ENCODE data around the gene NDUFS7. TPM values are rescaled to one million over a fixed set of nuclear protein-coding genes. Genes with fewer than 3 reads are reported as not detected.

NDUFS7 gene
- polyA plus RNA-seq, 4 donors, result 82.0 to 350 (median 248) TPM

DNA sequence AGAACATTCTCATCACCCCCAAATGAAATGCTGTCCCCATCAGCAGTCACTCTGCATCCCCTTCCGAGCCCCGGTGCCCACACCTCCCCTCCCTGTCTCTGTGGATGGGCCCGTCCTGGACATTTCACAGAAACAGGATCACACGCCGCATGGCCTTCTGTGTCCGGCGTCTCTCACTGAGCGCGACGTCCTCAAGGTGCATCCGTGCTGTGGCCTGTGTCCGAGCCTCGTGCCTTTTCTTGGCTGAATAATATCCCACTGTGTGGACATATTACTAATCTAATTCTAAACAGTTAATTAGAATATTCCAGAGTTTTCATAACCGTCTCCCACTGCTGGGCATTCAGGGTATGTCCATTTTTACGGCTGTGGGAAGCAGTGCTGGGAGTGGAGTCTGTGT, 8.7 kb downstream of the NDUFS7 start:
- no peak for DNase-seq
- no peak overlapping the region for H3K4me3 ChIP-seq (ENCODE audit: low read depth in 1 of 3, low read length in 3 of 3)
- no peak overlapping the region for H3K27ac ChIP-seq (ENCODE audit: low read depth in 1 of 3, low read length in 2 of 3)
- H3K36me3 ChIP-seq (ENCODE audit: control insufficient read depth in 3 of 3, insufficient read depth in 2 of 3, low read depth in 1 of 3, low read length in 3 of 3), result peaks cover 5 to 88% (median 23%) of the 10 kb centered on the region in 3 donors
- H3K9me3 ChIP-seq (ENCODE audit: control insufficient read depth in 2 of 2, insufficient read depth in 1 of 2, low read depth in 1 of 2, low read length in 1 of 2), result no peaks in the 10 kb centered on the region
- WGBS, 3 donors, result 95 to 97% (median 95%) methylated on average over 15 of the region's 15 CpGs
- H3K27me3 ChIP-seq (ENCODE audit: control insufficient read depth in 3 of 3, insufficient read depth in 3 of 3, low read length in 3 of 3), result no peaks in the 10 kb centered on the region
- FAIRE-seq, result no peak
- no peaks in the 10 kb centered on the region for H3K4me1 ChIP-seq (ENCODE audit: control insufficient read depth in 3 of 3, insufficient read depth in 2 of 3, low read depth in 1 of 3, low read length in 2 of 3)

DNA sequence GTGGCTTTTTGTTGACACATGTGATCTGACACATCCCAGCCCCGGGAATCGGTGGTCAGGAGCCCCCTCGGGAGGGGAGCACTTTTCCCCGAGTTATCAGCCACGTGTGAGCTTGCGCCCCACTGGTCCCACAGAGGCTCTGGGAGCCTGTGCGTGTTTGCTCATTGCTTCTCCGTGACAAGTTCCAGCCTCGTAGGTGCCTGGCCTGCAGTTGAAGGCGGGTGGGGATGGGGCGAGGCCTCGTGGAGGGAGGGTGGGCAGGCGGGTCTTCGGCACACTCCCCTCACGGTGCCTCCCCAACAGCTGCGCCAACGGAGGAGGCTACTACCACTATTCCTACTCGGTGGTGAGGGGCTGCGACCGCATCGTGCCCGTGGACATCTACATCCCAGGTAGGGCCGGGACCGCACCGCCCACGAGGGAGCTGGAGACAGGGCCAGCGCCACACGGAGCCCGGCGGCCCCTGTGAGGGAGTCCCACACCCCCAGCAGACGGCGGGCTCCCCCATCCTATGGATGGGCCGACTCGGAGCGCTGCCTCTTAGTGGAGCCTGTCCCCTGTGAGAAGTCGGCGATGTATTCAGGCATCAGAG, 9.3 kb downstream of the NDUFS7 start:
- Histone ChIP-seq H3K27me3 (ENCODE audit: control insufficient read depth in 3 of 3, insufficient read depth in 3 of 3, low read length in 3 of 3) (no peaks in the 10 kb centered on the region), H3K27ac (ENCODE audit: low read depth in 1 of 3, low read length in 2 of 3) (no peak overlapping the region), H3K36me3 (ENCODE audit: control insufficient read depth in 3 of 3, insufficient read depth in 2 of 3, low read depth in 1 of 3, low read length in 3 of 3) (peaks cover 5 to 89% (median 23%) of the 10 kb centered on the region in 3 donors), H3K4me3 (ENCODE audit: low read depth in 1 of 3, low read length in 3 of 3) (no peak overlapping the region), H3K9me3 (ENCODE audit: control insufficient read depth in 2 of 2, insufficient read depth in 1 of 2, low read depth in 1 of 2, low read length in 1 of 2) (no peaks in the 10 kb centered on the region), H3K4me1 (ENCODE audit: control insufficient read depth in 3 of 3, insufficient read depth in 2 of 3, low read depth in 1 of 3, low read length in 2 of 3) (no peaks in the 10 kb centered on the region)
- WGBS, 3 donors, result 94 to 96% (median 95%) methylated on average over 34 to 37 of the region's 37 CpGs
- no peak for DNase-seq
- no peak for FAIRE-seq

DNA sequence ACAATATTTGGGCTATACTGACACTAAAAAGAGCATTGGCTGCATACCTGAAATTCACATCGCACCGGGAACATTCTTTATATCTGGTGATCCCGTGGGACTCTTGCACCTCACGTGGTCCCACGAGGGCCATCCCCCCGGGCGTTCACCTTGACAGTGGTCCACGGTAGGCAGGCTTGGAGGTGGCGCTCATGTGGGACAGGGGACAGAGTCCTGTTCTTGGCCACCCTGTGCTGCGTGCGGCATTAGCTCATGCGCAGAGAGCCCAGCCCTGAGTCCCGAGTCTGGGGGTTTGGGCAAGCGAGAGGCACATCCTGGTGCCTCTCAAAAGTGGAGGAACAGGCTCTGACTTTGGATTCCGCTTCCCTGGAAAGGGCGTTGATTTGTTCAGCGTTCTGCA, 10.1 kb downstream of the NDUFS7 start:
- Histone ChIP-seq H3K27ac (ENCODE audit: low read depth in 1 of 3, low read length in 2 of 3) (no peak overlapping the region), H3K27me3 (ENCODE audit: control insufficient read depth in 3 of 3, insufficient read depth in 3 of 3, low read length in 3 of 3) (no peaks in the 10 kb centered on the region), H3K4me1 (ENCODE audit: control insufficient read depth in 3 of 3, insufficient read depth in 2 of 3, low read depth in 1 of 3, low read length in 2 of 3) (no peaks in the 10 kb centered on the region), H3K36me3 (ENCODE audit: control insufficient read depth in 3 of 3, insufficient read depth in 2 of 3, low read depth in 1 of 3, low read length in 3 of 3) (peaks cover 5 to 86% (median 23%) of the 10 kb centered on the region in 3 donors), H3K9me3 (ENCODE audit: control insufficient read depth in 2 of 2, insufficient read depth in 1 of 2, low read depth in 1 of 2, low read length in 1 of 2) (no peaks in the 10 kb centered on the region), H3K4me3 (ENCODE audit: low read depth in 1 of 3, low read length in 3 of 3) (no peak overlapping the region)
- no peak for DNase-seq
- FAIRE-seq, result no peak
- 92% methylated on average over 17 of the region's 17 CpGs for WGBS, 3 donors

DNA sequence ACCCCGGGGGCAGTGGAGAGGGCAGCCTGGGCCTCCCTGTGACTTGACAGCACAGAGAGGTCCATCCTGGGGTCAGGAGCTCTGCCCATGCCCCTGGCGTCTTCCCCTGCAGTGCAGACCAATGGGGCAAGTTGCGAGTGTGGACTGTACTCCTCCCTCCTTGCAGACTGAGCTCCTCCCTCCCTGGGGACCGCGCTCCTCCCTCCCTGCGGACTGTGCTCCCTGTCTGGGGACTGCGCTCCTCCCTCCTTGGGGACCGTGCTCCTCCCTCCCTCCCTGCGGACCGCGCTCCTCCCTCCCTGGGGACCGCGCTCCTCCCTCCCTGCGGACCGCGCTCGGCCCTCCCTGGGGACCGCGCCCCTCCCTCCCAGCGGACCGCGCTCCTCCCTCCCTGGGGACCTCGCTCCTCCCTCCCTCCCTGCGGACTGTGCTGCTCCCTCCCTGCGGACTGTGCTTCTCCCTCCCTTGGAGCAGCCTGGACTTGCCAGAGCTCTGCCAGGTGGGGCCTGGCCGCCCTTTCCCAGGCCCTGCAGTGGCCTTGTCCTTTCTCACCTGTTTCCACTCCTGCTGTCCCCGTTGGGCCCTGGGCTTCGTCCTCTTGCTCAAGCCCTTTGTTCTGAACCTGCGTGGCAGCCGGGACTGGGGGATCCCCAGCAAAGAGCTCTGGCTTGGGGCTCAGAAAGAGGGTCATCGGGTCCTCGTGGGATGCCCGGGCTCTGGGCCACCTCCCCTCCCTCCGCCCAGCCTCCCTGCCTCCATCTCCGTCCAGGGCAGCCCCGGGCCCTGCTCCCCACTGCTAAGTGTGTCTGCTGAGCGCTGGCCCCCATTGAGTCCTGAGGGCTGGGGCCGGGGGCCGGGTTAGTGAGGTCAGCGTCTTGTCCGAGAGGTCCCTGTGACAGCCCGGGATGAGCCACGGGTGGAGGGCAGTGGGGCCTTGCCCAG, 10.8 kb downstream of the NDUFS7 start:
- FAIRE-seq (no peak), DNase-seq (no peak)
- 74 to 84% (median 77%) methylated on average over 28 to 43 of the region's 43 CpGs for WGBS, 3 donors
- Histone ChIP-seq H3K27ac (ENCODE audit: low read depth in 1 of 3, low read length in 2 of 3) (no peak overlapping the region), H3K36me3 (ENCODE audit: control insufficient read depth in 3 of 3, insufficient read depth in 2 of 3, low read depth in 1 of 3, low read length in 3 of 3) (peaks cover 5 to 83% (median 17%) of the 10 kb centered on the region in 3 donors), H3K4me1 (ENCODE audit: control insufficient read depth in 3 of 3, insufficient read depth in 2 of 3, low read depth in 1 of 3, low read length in 2 of 3) (no peaks in the 10 kb centered on the region), H3K27me3 (ENCODE audit: control insufficient read depth in 3 of 3, insufficient read depth in 3 of 3, low read length in 3 of 3) (no peaks in the 10 kb centered on the region), H3K4me3 (ENCODE audit: low read depth in 1 of 3, low read length in 3 of 3) (no peak overlapping the region), H3K9me3 (ENCODE audit: control insufficient read depth in 2 of 2, insufficient read depth in 1 of 2, low read depth in 1 of 2, low read length in 1 of 2) (no peaks in the 10 kb centered on the region)

DNA sequence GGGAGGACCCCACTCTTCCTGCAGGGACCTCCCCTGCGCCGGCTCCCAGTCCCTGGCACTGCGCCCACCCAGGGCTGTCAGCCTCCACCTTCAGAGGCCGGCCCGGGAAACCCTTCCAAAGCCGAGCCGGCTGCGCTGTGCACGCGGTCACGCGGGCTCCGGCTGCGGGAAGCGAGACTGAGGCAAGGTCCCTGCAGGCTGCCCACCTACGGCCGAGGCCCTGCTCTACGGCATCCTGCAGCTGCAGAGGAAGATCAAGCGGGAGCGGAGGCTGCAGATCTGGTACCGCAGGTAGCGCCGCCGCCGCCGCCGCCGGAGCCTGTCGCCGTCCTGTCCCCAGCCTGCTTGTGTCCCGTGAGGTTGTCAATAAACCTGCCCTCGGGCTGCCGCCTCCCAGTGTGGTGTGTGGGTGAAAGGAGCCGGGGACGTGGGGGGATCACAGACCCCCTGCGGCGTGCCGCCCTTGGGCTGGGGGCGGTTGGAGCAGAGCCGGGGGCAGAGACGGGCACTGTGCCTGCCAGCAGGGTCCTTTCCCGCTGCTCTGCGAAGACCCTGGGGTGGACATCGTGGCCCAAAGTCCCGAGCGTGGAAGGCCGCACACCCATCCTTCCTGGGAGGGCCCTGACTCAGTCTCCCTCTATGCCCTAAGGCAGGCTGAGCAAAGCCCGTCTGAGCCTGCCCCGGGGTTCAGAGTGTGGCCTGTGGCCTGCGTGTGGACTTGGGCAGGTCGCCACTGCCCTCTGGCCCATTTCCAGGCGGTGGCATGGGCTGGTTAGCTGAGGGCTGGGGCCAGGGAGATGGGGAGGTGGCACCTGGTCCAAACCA, 11.7 kb downstream of the NDUFS7 start:
- Histone ChIP-seq H3K27me3 (ENCODE audit: control insufficient read depth in 3 of 3, insufficient read depth in 3 of 3, low read length in 3 of 3) (no peaks in the 10 kb centered on the region), H3K4me3 (ENCODE audit: low read depth in 1 of 3, low read length in 3 of 3) (no peak overlapping the region), H3K27ac (ENCODE audit: low read depth in 1 of 3, low read length in 2 of 3) (no peak overlapping the region), H3K9me3 (ENCODE audit: control insufficient read depth in 2 of 2, insufficient read depth in 1 of 2, low read depth in 1 of 2, low read length in 1 of 2) (no peaks in the 10 kb centered on the region), H3K4me1 (ENCODE audit: control insufficient read depth in 3 of 3, insufficient read depth in 2 of 3, low read depth in 1 of 3, low read length in 2 of 3) (peaks cover 0 to 4% (median 0%) of the 10 kb centered on the region in 3 donors), H3K36me3 (ENCODE audit: control insufficient read depth in 3 of 3, insufficient read depth in 2 of 3, low read depth in 1 of 3, low read length in 3 of 3) (peaks cover 4 to 75% (median 17%) of the 10 kb centered on the region in 3 donors)
- FAIRE-seq (no peak), DNase-seq (no peak)
- WGBS, 3 donors, result 85 to 88% (median 86%) methylated on average over 51 to 52 of the region's 52 CpGs

DNA sequence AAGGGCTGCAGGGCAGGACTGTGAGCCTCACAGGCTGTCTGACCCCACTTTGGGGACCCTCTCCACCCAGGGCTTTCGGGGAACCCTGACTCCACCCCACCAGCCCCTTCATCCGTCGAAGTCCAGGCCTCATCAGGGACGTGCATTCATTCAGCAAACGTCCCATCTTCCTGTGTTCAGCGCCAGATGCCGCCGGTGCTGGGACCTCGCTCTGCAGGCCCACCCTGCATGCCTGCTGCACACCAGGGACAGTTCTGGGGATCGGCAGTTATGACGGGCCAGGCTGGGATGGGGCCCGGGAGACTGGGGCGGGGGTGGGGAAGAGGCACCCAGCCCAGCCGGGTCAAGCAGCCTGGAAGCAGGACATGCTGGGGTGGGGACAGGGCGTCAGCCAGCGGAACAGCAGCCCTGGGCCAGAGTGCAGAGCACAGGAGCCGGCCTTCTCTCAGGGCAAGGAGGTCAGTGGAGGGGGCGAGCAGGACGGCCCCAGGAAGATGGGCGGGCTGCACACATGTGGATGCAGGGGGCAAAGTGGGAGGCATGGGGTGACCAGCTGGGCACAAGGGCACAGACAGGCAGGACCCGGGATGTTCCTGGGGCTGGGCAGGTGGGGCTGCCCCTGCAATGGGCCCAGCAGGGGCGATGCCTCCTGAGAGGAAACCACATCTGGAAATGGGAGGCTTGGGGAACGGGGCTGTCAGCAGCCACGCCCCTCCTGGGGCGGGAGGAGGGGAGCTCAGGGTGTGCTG, 12.5 kb downstream of the NDUFS7 start:
- Histone ChIP-seq H3K27ac (ENCODE audit: low read depth in 1 of 3, low read length in 2 of 3) (no peak overlapping the region), H3K4me3 (ENCODE audit: low read depth in 1 of 3, low read length in 3 of 3) (no peak overlapping the region), H3K4me1 (ENCODE audit: control insufficient read depth in 3 of 3, insufficient read depth in 2 of 3, low read depth in 1 of 3, low read length in 2 of 3) (peaks cover 3 to 10% (median 3%) of the 10 kb centered on the region in 3 donors), H3K27me3 (ENCODE audit: control insufficient read depth in 3 of 3, insufficient read depth in 3 of 3, low read length in 3 of 3) (peaks cover 0 to 3% (median 0%) of the 10 kb centered on the region in 3 donors), H3K9me3 (ENCODE audit: control insufficient read depth in 2 of 2, insufficient read depth in 1 of 2, low read depth in 1 of 2, low read length in 1 of 2) (no peaks in the 10 kb centered on the region), H3K36me3 (ENCODE audit: control insufficient read depth in 3 of 3, insufficient read depth in 2 of 3, low read depth in 1 of 3, low read length in 3 of 3) (peaks cover 4 to 67% (median 11%) of the 10 kb centered on the region in 3 donors)
- WGBS, 3 donors, result 35 to 43% (median 39%) methylated on average over 23 to 25 of the region's 25 CpGs
- DNase-seq (peak in 1 of 2 donors; percentile 37), FAIRE-seq (no peak)

DNA sequence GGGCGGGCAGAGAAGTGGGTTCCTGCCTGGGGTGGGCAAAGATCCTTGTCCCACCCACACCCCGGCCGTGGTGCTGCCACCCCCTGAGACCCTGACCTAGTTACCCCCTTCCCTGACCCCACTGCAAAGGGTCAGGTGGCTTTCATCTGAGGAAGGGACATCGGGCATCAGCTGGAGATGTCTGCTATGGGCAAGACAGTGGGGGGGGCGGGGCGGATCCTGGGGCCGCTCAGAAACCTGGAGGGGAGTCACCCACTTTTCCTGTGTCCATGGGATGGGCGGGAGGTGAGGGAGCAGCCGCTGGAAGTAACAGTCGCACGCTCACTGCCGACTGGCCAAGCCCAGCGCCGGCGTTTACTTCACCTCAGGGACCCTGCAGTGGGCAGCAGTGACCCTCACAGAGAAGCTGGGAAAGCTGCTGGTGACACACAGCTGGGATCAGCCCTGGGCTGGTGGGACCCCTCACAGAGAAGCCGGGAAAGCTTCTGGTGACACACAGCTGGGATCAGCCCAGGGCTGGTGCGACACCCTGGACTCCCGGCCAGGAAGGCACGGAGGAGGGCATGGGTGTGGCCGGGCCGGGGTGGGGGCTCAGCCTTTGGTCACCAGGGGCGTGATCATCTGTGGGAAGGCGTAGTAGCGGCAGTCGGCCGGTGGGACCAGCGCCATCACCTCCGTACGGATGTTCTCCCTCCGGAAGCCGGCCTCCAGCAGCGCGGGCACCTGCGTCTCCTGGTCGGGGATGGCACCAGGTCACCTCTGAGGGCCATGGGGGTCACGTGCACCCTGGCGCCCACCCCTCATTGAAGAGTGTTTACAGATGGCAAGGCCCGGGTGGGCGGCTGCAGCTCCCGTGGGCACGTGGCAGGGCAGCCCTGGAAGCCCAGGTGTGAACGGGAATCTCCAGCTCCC, 13.3 kb downstream of the NDUFS7 start:
- 21 to 62% (median 41%) methylated on average over 28 to 42 of the region's 42 CpGs for WGBS, 3 donors
- DNase-seq, result peak in 1 of 2 donors; percentile 58
- FAIRE-seq, result no peak
- Histone ChIP-seq H3K4me3 (ENCODE audit: low read depth in 1 of 3, low read length in 3 of 3) (no peak overlapping the region), H3K36me3 (ENCODE audit: control insufficient read depth in 3 of 3, insufficient read depth in 2 of 3, low read depth in 1 of 3, low read length in 3 of 3) (peaks cover 4 to 60% (median 10%) of the 10 kb centered on the region in 3 donors), H3K9me3 (ENCODE audit: control insufficient read depth in 2 of 2, insufficient read depth in 1 of 2, low read depth in 1 of 2, low read length in 1 of 2) (no peaks in the 10 kb centered on the region), H3K4me1 (ENCODE audit: control insufficient read depth in 3 of 3, insufficient read depth in 2 of 3, low read depth in 1 of 3, low read length in 2 of 3) (peaks cover 3 to 10% (median 3%) of the 10 kb centered on the region in 3 donors), H3K27me3 (ENCODE audit: control insufficient read depth in 3 of 3, insufficient read depth in 3 of 3, low read length in 3 of 3) (peaks cover 0 to 3% (median 0%) of the 10 kb centered on the region in 3 donors), H3K27ac (ENCODE audit: low read depth in 1 of 3, low read length in 2 of 3) (no peak overlapping the region)

Data from small intestine (tissue), 7 donors.